K562 (cell line): ENCODE data around the gene FAM200A. TPM values are rescaled to one million over a fixed set of nuclear protein-coding genes. Genes with fewer than 3 reads are reported as not detected.

Experiments used
- BRF1 ChIP-seq: IDR thresholded peaks from 3 replicates; pipeline ENCODE4 v1.6.1; 2011; ENCODE audit warnings: borderline replicate concordance, mild to moderate bottlenecking; ENCODE audit not compliant: insufficient read length; ENCODE audit errors: extremely low read depth
- ESRRA ChIP-seq: fragments of 450-650 bp; IDR thresholded peaks from 2 replicates; pipeline ENCODE4 v1.6.1; 2014; ENCODE audit warnings: low read depth, mild to moderate bottlenecking, moderate library complexity, borderline replicate concordance
- ETS2 ChIP-seq: IDR thresholded peaks from 2 replicates; pipeline ENCODE4 v1.6.1; 2016; ENCODE audit warnings: borderline replicate concordance, missing genetic modification characterization, mild to moderate bottlenecking, moderate library complexity, missing compliant biosample characterization; ENCODE audit not compliant: poor library complexity, severe bottlenecking
- FOXK1 ChIP-seq: sonication (generic); formaldehyde crosslinking; IDR thresholded peaks from 2 replicates; pipeline ENCODE4 v1.8.0; 2022; ENCODE audit warnings: missing genetic modification reagents, mild to moderate bottlenecking, borderline replicate concordance
- FOXM1 ChIP-seq, 2 experiments: fragments of 450-650 bp in 1 of 2; sonication (generic) in 1 of 2; formaldehyde crosslinking in 1 of 2; IDR thresholded peaks; 2 replicates each; pipeline versions ENCODE4 v1.6.1 to v1.9.0; 2017 to 2022; ENCODE audit warnings: low read depth in 2 of 2, mild to moderate bottlenecking in 2 of 2, missing genetic modification reagents in 1 of 2, moderate library complexity in 1 of 2
- POLR2G ChIP-seq: fragments of 200-400 bp; formaldehyde crosslinking; IDR thresholded peaks from 2 replicates; pipeline ENCODE4 v1.6.1; 2017; ENCODE audit warnings: low read depth, mild to moderate bottlenecking, antibody characterized with exemption, low read length, moderate library complexity
- PURB ChIP-seq: sonication (generic); formaldehyde crosslinking; IDR thresholded peaks from 2 replicates; pipeline ENCODE4 v1.9.0; 2021; ENCODE audit warnings: low read depth, mild to moderate bottlenecking, missing genetic modification reagents
- SIX5 ChIP-seq, 2 experiments: IDR thresholded peaks; 2 replicates each; pipeline ENCODE4 v1.6.1; 2011; ENCODE audit warnings: low read length in 2 of 2, borderline replicate concordance in 1 of 2, low read depth in 1 of 2, mild to moderate bottlenecking in 1 of 2, moderate library complexity in 1 of 2; ENCODE audit not compliant: insufficient read depth in 1 of 2
- ZFP30 ChIP-seq: fragments of 250-450 bp; sonication (Bioruptor Pico); IDR thresholded peaks from 2 replicates; pipeline ENCODE4 v1.8.0; 2022; ENCODE audit warnings: moderate library complexity, mild to moderate bottlenecking, inconsistent platforms, borderline replicate concordance
- polyA plus RNA-seq, 8 experiments: library from polyadenylated mRNA; depleted of rRNA in 4 of 8; stranded (reverse) in 5 of 8; unstranded in 3 of 8; fragments of >200 nt; fragmentation: Nextera tagmentation in 2 of 8; fragmentation: Illumina TruSeq in 1 of 8; extraction: Ambion mirVana in 2 of 8; extraction: Trizol in 1 of 8; gene quantifications; 2 replicates each; pipeline versions ENCODE4 v1.2.1 to v1.2.3, GENCODE V29; 2011 to 2014; ENCODE audit warnings: inconsistent platforms in 1 of 8, missing spikeins in 1 of 8
- total RNA-seq, 7 experiments: library from RNA; depleted of rRNA in 6 of 7; stranded (reverse); fragments of >200 nt in 6 of 7; fragmentation: Illumina TruSeq in 2 of 7; extraction: Trizol in 2 of 7; gene quantifications; 2 replicates each; pipeline versions ENCODE4 v1.2.1 to v1.2.3, GENCODE V29; 2011 to 2021; ENCODE audit warnings: low replicate concordance in 1 of 7
- TF ChIP-seq, protein P1 (sequence below): IDR thresholded peaks from 2 replicates; pipeline ENCODE4 v1.6.1; 2011; ENCODE audit not compliant: insufficient read length; ENCODE audit errors: extremely low read depth
- TF ChIP-seq, protein P2 (sequence below): sonication (generic); formaldehyde crosslinking; IDR thresholded peaks from 2 replicates; pipeline ENCODE4 v1.8.1; 2023; ENCODE audit warnings: mild to moderate bottlenecking, missing genetic modification reagents, moderate library complexity

The FAM200A gene
- total and polyA plus RNA-seq, 9 of the 15 experiments (the other 6 are each of a cell fraction or from before 2014, with no cell fraction given), result 3.3 to 11.2 (median 8.3) TPM

DNA sequence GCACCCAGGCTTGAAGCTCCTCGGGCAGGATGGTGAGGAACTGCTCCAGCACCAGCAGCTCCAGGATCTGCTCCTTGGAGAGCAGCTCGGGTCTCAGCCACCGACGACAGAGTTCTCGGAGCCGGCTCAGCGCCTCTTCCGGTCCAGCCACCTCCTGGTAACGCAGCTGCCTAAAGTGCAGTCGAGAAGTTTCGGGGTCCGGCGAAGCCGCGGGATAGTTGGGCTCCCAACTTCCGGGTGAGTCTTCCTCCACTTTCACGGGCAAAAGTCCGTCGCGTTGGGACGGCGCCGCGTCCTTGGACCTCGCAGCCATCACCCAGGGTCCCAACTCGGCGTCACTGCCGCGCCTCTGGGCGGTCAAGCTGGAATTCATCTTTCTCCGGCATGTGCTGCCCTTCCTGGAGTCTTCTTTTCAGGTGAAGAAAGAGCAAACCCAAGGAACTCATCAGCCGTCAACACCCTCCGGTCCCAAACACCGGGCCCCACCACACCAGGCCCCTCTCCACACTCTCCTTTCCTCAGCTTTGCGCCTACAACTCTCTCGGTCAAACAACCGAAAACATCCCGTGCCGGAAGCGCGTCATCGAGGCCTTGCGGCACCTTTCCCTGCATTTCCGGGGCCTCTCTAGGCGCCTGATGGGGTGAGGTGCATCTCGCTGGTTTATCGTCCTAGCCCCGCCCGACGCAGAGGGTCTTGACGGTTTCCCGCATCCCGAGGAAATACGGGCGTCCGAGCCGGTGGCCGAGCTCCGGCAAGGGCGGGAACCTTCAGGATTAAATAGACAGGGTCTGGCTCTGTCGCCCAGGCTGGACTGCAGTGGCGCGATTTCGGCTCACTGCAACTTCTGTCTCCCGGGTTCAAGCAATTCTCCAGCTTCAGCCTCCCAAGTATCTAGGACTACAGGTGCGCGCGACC, 51.9 kb downstream of the FAM200A start, which contains the start of gene ZNF394 (continued):
- TF ChIP-seq ESRRA (peak; percentile 82; the same call in 1 of the 2 replicates), ZFP30 (CRISPR knock-in tag) (no peak), PURB (CRISPR knock-in tag) (no peak), FOXM1 (IDR thresholded peaks at IDR 0.05; ENCODE audit: low read depth) (no peak; the same call in 1 of the 2 replicates), FOXM1 (CRISPR knock-in tag; IDR thresholded peaks at IDR 0.05; ENCODE audit: low read depth) (no peak), FOXK1 (CRISPR knock-in tag) (no peak; the same call in 1 of the 2 replicates), SIX5 (IDR thresholded peaks at IDR 0.05; ENCODE audit: borderline replicate concordance in 1 of 2, insufficient read depth in 1 of 2, low read depth in 1 of 2, low read length in 2 of 2) (peak in 1 of 2 experiments; percentile 5; a peak in 1 of 4 replicates), BRF1 (no peak), POLR2G (peak; percentile 91), ETS2 (no peak)
- TF ChIP-seq, protein P1, sequence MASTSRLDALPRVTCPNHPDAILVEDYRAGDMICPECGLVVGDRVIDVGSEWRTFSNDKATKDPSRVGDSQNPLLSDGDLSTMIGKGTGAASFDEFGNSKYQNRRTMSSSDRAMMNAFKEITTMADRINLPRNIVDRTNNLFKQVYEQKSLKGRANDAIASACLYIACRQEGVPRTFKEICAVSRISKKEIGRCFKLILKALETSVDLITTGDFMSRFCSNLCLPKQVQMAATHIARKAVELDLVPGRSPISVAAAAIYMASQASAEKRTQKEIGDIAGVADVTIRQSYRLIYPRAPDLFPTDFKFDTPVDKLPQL, result no peak
- TF ChIP-seq, protein P2, sequence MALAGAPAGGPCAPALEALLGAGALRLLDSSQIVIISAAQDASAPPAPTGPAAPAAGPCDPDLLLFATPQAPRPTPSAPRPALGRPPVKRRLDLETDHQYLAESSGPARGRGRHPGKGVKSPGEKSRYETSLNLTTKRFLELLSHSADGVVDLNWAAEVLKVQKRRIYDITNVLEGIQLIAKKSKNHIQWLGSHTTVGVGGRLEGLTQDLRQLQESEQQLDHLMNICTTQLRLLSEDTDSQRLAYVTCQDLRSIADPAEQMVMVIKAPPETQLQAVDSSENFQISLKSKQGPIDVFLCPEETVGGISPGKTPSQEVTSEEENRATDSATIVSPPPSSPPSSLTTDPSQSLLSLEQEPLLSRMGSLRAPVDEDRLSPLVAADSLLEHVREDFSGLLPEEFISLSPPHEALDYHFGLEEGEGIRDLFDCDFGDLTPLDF, result peak; percentile 47; the same call in 1 of the 2 replicates
